Stimulated activated CD4-positive, alpha-beta T cell treated with anti-CD3 and anti-CD28 coated beads, TNF-alpha, amount 100 ng/mL, for 1 hour (primary cell): ENCODE results near the gene GABRA5.
"Not testable (repeated sequence)": the region's sequence is repeated elsewhere in the genome, so short reads cannot be mapped to it uniquely, and the experiment has no call there.

ENCODE experiments used
- DNase-seq, 3 donors: peaks; one replicate each; pipeline ENCODE4 v3.0.0-alpha.2; 2020; ENCODE audit warnings: low read depth in 3 of 3, low spot score in 1 of 3

GABRA5 gene

DNA sequence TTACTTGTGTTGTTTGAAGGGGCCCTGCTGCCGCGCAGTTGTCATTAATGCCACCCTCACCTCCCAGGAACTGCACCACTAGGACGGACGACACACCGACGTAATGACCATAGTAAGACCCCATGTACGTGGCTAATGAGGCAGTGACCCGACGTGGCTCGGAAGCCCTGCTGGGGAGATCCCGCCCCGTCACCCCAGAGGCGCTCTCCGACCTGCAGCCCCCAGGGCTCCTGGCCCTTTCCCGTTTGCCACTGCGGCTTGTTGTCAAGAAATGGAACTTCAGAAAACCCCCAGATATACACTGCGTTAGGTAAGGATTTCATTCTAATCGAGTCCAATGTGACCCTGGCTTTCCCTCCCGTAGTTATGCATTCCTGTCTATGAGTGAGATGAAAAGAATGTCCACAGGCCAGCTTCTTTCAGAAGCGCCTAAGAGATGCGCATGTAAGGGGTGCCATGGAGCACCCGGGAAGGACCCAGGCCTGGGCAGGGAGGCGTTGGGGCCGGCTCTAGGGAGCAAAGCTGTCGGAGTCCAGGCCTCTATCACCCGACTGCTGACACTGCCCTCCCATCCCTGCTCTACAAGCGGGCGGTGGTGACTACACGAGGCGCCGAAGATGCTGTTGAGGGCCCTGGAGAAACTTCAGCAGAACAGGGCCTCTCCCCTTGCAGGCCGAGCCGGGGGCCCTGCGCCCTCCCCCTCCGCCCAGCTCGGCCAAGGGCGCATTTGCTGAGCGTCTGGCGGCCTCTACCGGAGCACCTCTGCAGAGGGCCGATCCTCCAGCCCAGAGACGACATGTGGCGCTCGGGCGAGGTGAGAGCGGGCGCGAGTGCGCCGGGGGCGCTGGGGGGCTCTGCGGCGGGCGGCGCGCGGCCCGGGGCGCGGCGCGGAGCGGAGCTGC lies at the start of gene GABRA5:
TSS of gene GABRA5 (plus strand) at position 765 of the 902 bp plus-strand sequence. CDS start 2,187 bp downstream, outside the sequence.
- no peak for DNase-seq

DNA sequence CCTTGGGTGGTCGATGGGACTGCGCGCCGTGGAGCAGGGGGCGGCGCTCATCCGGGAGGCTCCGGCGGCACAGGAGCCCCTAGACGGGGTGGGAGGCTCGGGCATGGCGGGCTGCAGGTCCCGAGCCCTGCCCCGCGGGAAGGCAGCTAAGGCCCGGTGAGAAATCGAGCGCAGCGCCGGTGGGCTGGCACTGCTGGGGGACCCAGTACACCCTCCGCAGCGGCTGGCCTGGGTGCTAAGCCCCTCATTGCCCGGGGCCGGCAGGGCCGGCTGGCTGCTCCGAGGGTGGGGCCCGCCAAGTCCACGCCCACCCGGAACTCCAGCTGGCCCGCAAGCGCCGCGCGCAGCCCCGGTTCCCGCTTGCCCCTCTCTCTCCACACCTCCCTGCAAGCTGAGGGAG lies 35.7 kb upstream of the GABRA5 start:
- not testable (repeated sequence) for DNase-seq

DNA sequence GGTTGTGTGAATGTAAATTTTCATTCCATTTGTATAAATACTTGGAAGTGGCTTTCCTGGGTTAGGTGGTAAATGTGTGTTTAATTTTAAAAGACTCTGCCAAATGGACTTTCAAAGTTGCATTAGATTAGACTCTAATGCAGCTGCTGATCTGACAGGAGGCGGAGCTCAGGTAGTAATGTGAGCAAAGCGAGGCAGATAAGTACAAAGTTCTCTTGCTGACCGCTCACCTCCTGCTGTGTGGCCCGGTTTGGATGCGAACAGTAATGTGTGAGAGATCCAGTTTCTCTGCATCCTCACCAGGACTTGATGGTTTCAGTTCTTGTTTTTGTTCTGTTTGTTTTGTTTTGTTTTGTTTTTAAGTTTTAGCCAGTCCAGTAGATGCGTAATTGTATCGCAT lies 34.9 kb upstream of the GABRA5 start:
- no peak for DNase-seq

DNA sequence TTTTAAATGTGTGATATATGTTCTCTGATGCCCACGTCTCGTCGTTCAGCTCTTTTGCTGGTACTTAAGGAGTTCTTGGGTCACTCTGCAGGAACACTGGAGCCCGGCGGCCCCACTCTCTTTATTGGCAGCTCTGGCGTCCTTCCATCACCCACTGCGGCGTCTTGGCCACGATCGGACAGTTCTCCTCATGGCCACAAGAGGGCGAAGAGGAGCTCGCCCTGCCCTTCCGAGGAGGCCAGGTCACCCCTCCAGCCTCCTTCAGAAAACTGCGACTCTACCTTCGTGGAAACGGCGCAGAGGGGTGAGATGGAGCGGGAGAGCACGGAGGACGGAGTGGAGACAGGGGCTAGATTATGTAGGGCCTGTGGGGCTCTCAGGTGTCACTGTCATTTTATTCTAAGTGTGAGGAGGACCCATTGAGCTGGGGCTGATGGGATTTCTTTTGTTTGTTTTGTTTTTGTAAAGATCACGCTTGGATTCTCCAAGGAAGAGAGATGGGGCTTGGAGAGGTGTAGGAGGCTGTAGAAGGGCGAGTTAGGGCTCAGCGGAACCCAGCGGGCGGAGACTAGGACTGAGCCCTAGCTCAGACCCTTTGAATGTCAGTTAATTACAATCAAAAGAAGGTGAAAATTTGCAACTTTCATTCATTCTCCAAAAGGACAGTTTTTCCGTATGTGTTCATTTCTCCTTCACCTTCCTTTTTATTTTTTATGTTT lies 28.0 kb upstream of the GABRA5 start:
- no peak for DNase-seq

DNA sequence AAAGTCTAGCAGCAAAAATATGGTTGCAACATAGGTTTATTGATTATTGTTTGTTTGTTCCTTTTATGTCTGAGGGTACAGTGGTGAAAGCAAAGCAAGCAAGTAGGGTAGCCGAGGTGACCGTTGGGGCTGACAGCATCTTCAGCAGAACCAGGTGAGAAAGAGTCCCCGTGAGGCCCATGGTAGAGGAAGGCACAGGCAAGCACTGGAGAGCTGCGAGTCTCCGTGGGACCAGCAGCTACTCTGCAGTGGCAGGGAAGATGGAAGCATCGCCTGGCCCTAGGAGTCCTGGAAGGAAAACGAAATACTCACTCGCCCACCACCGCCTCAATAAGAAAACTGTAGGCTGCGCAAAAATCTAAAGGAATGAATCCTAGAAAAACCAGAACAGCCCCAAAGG lies 25.3 kb upstream of the GABRA5 start:
- no peak for DNase-seq

DNA sequence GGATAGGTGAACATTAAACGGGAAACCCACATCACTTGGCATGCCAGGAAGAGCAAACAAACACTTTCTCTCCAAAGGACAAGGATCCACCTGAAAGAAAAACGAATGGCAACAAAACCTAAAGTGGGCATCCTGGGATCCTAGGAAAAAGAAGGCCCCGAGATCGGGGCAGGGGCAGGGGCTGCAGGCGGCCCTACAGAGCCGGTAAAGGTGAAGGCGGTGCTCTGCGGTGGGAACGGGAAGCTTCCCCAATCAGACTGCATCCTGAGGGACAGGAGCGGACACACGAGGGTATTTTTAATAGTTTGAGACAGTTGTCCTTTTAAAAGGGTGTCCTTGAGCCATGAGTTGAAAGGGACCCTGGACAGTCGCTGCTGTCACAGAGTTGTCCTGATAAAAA lies 24.9 kb upstream of the GABRA5 start:
- no peak for DNase-seq

DNA sequence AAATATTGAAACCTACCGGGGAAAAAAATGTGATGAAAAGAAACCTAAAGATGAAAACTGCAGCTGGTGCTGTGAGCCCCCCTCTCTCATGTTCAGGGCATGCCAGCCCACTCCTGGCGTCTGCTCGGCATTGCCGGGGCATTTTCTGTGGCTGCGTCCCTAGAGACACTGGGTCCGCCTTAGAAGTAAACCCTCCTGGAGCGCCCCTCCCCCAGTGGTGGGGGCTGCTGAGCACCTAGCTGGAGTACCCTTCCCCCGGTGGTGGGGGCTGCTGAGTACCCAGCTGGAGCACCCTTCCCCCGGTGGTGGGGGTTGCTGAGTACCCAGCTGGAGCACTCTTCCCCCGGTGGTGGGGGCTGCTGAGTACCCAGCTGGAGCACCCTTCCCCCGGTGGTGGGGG lies 24.5 kb upstream of the GABRA5 start:
- no peak for DNase-seq

DNA sequence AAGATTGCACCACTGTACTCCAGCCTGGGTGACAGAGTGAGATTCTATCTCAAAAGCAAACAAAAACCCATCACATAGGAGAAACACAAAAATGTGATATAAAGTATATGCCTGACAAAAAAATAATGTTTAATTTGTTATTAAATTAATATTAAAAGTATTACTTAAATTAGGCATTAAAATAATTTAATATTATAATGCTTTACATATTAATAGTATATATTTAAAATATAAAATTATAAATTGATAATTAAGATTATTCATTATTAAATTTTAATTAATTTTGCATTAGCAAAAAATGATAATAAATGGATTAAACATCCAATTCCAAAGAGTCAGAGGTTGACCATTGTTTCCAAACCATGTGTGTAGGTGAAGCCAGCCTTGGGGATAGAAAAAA lies 22.0 kb upstream of the GABRA5 start:
- DNase-seq: no peak

DNA sequence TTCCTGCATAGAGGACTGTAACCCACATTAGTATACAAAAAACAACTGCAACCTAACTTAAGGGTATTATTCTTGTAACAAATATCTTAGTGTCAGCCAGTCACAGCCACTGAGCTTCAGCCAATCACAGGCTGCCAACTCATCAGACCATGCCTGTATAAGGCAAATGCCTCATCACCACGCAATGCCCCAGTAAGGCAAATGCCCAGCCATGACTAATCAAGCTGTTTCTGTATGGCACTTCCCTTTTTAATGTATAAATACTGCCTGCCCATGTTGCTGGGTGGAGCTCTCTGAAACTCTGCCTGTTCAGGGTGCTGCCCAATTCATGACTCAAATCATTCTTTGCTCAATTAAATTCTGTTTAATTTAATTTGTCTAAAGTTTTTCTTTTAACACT lies 18.4 kb upstream of the GABRA5 start:
- no peak for DNase-seq

DNA sequence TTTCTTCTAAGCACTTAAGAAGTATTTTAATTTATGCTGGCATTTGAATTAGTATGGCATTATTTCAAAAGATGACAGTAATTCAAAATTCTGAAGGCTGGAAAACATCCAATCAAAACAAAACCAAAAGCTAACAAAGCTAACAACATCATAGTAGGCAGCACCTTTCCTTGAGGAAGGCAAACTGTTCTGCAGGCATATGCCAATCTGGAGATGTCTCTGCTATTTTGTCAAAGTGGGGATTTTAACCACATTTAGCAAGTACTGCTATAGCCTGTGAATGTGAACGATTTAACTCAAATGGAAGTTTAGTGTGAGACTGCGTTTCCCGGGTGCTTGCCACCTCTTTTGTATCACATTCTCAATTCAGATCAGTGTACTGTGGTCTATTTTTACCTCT lies 16.7 kb upstream of the GABRA5 start:
- DNase-seq: no peak

DNA sequence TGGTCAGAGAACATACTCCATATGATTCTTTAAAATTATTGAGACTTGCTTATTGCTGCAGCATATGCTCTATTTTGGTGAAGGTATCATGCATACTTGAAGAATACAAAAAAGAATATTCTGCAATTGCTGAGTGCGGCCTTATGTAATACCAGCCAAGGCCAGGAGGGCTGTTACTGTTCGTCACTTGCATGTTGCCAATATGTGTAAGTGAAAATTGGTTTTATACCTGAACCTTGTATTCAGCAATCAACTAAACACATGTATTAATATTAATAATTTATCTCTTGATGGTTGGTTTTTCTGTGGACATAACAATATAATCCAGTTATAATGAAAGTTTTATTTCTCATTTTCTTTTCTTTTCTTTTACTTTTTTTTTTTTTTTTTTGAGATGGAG lies 13.9 kb upstream of the GABRA5 start:
- DNase-seq: no peak

DNA sequence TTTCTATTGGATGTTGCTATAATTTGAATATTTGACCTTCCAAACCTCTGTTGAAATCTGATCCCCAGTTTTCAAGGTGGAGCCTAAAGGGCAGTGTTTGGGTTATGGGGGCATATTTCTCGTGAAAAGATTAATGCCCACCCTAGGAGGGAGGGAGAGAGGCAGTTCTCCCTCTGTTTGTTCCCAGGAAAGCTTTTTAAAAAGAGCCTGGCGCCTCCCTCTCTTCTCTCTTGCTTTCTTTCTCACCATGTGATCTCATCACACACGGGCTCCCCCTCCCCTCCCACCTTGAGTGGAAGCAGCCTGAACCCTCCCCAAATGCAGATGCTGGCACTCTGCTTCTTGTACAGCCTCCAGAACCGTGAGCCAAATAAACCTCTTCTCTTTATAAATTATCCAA lies 12.4 kb upstream of the GABRA5 start:
- DNase-seq: no peak

DNA sequence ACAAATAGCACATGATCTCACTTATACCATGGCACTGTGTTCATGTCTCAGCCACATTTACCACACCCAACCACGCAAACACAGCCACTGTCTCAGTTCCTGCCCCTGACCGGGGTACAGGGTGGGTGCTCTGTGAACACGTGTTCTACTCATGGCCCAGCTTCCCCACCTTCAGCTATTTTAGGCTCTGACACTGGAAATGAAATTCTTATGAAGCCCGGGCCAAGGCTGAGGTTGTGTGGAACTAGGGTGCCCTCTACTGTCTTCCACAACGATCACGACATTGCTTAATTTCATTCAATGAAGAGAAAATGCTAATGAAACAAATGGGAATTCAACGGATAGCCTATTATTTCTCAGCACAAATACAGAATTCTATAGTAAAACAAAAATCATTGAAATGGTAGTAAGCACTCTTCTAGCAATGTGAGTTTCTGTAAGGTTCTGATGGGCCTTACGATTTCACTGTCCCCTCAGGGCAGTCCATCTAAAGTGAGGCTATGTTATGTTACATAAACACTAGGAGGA lies 2.1 kb upstream of the GABRA5 start:
- DNase-seq: no peak

DNA sequence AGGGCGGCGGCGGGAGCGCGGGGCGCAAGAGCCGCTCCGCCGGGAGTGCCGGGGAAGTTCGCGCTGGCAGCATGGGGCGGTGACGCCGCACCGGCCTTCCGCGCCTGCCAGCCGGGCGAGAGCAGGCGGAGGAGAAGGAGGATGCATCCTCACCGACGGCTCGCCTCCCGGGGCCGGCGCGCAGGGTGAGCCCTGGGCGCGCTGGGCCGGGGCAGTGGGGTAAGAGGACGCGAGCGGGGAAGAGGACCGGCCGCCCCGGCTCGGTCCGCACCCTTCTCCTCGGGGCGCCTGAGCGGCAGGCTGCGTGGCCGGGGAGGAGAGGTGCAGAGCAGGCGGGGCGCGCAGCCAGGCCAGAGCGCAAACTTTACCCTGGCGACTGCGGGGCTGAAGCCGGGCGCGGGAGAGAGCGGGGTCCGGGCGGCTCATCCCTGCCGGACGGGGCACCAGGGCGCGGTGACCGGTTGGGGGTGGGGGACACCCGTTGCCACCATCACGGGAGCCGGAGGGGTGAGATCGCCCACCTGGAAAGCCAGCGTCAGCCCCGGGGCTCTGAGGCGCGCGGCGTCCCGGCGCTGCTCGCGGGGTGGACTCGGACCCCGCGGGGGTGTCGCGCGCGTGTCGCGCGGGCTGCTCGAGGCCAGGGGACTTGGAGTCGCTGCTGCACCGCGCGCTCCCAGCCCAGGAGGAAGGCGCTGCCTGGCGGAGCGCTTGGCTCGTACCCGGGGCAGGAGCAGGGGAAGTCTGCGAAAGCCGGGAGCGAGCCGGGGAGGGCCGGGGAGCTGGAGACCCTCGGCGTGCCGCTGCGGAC lies 542 bp downstream of the GABRA5 start:
- no peak for DNase-seq

DNA sequence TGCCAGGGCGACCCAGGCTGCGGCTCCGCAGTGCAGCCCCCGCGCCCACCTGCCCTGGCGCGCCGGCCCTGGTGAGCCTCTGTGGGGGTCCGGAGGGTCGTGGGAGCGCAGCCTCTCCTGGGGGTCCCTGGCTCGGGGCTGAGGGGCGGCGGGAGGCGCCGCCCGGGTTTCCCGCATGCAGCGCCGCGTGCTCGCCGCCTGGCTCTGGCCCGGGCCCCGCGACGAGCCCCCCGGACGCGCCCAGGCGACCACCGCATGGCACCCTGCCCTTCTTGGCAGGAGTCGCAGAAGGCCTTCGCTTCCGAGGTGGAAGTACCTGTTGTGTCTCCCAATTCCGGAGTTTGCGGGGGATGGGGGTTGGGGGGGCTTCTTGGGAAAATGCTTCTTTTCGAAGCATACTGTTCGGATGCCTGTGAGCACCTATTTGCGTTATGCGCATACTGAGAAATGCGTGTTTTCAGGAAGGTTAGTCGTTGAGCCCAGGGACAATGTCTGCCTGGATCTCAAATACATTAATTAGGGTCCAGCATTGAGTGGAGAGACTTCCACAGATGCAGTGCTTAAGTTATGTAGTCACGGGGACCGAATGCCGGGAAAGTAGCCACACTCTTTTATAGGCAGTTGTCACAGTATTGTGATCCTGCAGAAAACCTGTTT lies 1.3 kb downstream of the GABRA5 start:
- DNase-seq: no peak

DNA sequence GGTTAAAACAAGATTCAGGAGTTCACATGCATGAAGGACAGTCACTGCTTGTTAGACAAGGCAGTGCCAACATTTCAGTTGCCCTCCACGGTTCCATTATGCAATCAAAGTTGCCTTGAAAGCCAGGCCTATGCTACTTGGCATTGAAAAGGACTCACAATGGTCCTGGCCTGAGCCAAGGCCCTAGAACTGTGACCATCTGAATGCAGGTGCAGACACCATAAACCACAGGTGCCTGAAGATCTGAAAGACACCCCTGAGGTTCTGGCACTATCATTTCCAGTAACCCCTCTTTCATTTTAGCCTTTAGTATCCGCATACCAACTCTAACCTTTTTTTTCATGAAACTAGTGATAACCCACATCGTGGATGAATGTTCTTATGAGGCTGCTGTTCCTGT lies 2.8 kb downstream of the GABRA5 start:
- no peak for DNase-seq

DNA sequence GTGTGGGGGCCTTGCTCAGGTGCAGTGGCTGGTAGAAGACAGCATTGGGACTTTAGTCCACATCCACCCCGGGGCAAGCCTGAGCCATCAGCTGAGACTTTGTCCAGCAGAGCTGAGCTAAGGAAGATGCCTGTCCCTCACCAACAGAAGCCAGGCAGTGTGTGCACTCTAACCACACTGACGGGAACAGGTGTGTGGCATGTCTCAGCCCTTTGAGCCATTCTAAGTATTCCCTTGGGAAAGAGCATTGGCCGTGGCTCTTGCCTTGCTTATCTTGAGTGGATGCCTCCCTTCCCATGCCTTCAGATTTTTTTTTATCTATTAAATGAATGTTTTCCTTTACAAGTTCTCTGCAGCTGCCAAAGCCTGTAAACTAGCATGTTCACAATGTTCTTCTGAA lies 3.5 kb downstream of the GABRA5 start:
- DNase-seq: no peak

DNA sequence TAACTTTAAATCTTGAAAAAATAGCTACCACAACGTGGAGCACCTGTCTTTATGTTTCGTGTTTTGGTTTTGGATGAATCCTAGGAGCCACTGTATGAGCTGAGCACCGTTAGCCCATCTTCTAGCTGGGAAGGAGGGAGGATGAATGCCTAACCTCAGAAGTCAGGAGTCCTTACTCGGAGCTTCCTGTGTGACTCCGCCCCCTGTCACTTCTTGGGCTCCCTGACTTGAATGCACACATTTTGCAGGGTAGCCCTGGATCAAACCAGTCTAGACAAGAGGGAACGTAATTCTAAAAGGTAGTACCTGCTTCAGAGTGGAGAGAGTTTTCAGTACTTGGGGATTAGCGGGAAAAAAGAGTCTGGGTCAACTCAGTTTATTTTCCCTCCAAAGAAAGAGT lies 5.3 kb downstream of the GABRA5 start:
- DNase-seq: no peak

DNA sequence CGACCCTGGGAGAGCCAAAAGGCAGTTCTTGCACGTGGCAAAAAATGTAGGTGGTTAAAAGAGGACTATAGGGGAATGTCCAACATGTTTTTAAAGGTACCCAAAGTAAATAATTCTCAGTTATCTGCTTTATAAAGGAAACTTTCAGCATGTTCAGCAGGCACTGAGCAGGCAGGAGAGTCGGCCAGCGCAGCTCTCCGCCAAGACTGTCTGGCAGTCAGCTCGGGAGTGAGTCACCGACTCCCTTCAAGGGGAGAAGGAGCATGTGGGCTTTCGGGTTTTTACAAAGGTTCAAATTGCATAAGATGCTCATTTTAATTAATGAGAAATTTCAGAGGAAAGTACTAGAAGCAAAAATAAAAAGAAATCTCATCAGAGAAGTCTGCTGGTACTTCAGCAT lies 7.0 kb downstream of the GABRA5 start:
- DNase-seq: no peak

DNA sequence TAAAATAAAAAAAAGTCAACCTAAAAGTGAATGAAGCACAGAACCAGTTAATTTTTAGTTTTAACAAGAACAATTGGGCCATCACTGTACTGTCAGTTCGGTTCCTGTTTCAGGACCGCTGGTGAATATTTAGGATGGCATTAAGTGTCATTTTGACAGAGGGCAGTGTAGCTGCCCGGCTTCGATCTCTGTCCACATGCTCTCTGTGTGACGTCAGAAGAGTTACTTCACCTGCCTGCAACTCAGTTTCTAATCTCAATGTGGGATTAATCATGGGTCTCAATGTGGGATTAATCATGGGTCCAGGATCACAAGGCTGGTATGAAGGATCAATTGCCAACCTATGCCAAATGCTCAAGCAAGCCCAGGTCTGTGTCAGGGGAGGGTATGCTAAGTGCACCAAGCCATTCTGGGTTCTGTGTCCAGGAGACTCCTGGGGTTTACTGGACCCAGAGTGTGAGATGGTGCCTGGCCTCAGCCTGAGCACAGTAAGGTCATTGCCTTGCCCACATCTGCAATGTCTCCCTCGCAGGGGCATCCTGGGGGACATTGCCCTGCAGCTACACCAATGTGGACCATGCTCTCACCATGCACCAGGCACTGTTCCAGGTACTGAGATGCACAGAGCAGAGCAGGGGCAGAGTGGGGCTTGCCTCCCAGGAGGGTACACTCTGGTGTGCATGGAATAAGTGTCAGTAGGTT lies 8.1 kb downstream of the GABRA5 start:
- DNase-seq: no peak
